ENCODE data around the gene MAPKAPK5.

GRCh38 chr12:111803851-111804250, 38.2 kb upstream of the MAPKAPK5 start:
- no peak for TF ChIP-seq EZH2 (IDR thresholded peaks at IDR 0.05)
- TF ChIP-seq CTCF (IDR thresholded peaks at IDR 0.05) = no peak

Measured in neural progenitor cell (in vitro differentiated cells).